ENCODE results near the gene TMEM141.

TMEM141 gene

DNA sequence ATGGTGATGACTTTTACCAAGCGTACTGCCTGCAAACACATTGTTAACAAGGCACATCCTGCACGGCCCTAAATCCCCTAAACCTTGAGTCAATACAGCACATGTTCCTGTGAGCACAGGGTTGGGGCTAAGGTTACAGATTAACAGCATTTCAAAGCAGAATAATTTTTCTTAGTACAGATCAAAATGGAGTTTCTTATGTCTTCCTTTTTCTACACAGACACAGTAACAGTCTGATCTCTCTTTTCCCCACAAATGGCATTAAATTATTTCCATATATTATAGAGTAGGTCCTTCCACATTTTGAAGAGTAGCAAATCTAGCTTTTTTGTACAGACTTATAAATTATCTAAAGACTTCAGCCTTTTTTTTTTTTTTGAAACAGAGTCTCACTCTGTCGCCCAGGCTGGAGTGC lies 1.6 kb upstream of the TMEM141 start:
- Histone ChIP-seq H3F3A (ENCODE audit: insufficient read depth, low read length) (no peaks in the 10 kb centered on the region), H3K4me1 (ENCODE audit: insufficient read depth, low read length, severe bottlenecking) (peaks cover 26% of the 10 kb centered on the region), H3K9ac (ENCODE audit: low read length) (no peak overlapping the region), H2AFZ (ENCODE audit: low read length) (no peak overlapping the region), H3K36me3 (ENCODE audit: insufficient read depth, low read length) (peaks cover 10% of the 10 kb centered on the region), H3K9me2 (ENCODE audit: low read depth, low read length) (no peaks in the 10 kb centered on the region), H3K4me2 (ENCODE audit: low read length) (no peak overlapping the region), H3K4me3 (ENCODE audit: low read depth, low read length, poor library complexity, severe bottlenecking) (no peak overlapping the region), H3K27me3 (ENCODE audit: insufficient read depth, low read length) (0 out of 2 replicates have a peak, but pooled peaks cover 4% of the 10 kb centered on the region), H4K20me1 (ENCODE audit: insufficient read depth, low read length) (no peaks in the 10 kb centered on the region), H3K27ac (ENCODE audit: low read depth, low read length, poor library complexity, severe bottlenecking) (no peak overlapping the region), H3K79me2 (ENCODE audit: insufficient read depth, low read length) (no peaks in the 10 kb centered on the region), H3K9me3 (ENCODE audit: low read length) (no peaks in the 10 kb centered on the region)
- TF ChIP-seq EZH2 (IDR thresholded peaks at IDR 0.05; ENCODE audit: borderline replicate concordance, low read length) = no peak
- TF ChIP-seq, protein P1, sequence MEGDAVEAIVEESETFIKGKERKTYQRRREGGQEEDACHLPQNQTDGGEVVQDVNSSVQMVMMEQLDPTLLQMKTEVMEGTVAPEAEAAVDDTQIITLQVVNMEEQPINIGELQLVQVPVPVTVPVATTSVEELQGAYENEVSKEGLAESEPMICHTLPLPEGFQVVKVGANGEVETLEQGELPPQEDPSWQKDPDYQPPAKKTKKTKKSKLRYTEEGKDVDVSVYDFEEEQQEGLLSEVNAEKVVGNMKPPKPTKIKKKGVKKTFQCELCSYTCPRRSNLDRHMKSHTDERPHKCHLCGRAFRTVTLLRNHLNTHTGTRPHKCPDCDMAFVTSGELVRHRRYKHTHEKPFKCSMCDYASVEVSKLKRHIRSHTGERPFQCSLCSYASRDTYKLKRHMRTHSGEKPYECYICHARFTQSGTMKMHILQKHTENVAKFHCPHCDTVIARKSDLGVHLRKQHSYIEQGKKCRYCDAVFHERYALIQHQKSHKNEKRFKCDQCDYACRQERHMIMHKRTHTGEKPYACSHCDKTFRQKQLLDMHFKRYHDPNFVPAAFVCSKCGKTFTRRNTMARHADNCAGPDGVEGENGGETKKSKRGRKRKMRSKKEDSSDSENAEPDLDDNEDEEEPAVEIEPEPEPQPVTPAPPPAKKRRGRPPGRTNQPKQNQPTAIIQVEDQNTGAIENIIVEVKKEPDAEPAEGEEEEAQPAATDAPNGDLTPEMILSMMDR (IDR thresholded peaks at IDR 0.05; ENCODE audit: low read length) = no peak

DNA sequence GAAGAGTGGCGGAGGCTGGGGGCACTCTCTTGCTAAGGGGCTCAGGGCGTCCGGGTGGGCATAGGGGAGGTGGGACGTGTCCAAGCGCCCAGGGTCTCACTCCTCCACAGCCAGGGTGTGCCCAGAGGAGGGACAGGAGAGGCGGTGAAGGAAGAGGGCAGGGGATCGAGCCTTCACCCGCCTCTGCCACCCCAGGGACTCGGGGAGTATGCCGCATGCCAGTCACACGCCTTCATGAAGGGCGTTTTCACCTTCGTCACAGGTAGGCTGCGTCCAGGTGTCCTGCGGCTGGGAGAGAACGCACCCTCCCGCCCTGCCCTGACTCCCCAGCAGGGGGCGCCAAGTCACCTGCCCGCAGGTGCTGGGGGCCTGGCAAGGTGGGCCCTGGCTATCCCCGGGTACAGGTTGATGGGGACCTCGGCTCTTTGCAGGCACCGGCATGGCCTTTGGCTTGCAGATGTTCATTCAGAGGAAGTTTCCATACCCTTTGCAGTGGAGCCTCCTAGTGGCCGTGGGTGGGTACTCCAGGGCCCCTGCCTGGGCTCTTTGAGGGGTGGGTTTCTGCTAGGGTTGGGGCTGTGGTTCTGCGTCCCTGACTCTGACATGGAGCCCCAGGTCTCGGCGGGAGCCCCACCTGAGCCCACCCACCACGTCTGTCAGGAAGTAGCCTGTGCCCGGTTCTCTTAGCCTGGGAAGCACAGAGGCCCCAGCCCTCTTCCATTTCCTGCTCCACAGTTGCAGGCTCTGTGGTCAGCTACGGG lies 552 bp downstream of the TMEM141 start:
- Histone ChIP-seq H3F3A (ENCODE audit: insufficient read depth, low read length) (no peaks in the 10 kb centered on the region), H3K27ac (ENCODE audit: low read depth, low read length, poor library complexity, severe bottlenecking) (peak overlapping the region; percentile 62), H3K9me3 (ENCODE audit: low read length) (no peaks in the 10 kb centered on the region), H3K9ac (ENCODE audit: low read length) (peak overlapping the region; percentile 77), H3K9me2 (ENCODE audit: low read depth, low read length) (no peaks in the 10 kb centered on the region), H3K4me3 (ENCODE audit: low read depth, low read length, poor library complexity, severe bottlenecking) (peak overlapping the region; percentile 81), H3K79me2 (ENCODE audit: insufficient read depth, low read length) (no peaks in the 10 kb centered on the region), H4K20me1 (ENCODE audit: insufficient read depth, low read length) (no peaks in the 10 kb centered on the region), H3K4me1 (ENCODE audit: insufficient read depth, low read length, severe bottlenecking) (peaks cover 36% of the 10 kb centered on the region), H2AFZ (ENCODE audit: low read length) (no peak overlapping the region), H3K36me3 (ENCODE audit: insufficient read depth, low read length) (peaks cover 10% of the 10 kb centered on the region), H3K4me2 (ENCODE audit: low read length) (peak overlapping the region; percentile 81), H3K27me3 (ENCODE audit: insufficient read depth, low read length) (no peaks in the 10 kb centered on the region)
- no peak for TF ChIP-seq EZH2 (IDR thresholded peaks at IDR 0.05; ENCODE audit: borderline replicate concordance, low read length)
- TF ChIP-seq, protein P1 (IDR thresholded peaks at IDR 0.05; ENCODE audit: low read length) = peak; percentile 97

DNA sequence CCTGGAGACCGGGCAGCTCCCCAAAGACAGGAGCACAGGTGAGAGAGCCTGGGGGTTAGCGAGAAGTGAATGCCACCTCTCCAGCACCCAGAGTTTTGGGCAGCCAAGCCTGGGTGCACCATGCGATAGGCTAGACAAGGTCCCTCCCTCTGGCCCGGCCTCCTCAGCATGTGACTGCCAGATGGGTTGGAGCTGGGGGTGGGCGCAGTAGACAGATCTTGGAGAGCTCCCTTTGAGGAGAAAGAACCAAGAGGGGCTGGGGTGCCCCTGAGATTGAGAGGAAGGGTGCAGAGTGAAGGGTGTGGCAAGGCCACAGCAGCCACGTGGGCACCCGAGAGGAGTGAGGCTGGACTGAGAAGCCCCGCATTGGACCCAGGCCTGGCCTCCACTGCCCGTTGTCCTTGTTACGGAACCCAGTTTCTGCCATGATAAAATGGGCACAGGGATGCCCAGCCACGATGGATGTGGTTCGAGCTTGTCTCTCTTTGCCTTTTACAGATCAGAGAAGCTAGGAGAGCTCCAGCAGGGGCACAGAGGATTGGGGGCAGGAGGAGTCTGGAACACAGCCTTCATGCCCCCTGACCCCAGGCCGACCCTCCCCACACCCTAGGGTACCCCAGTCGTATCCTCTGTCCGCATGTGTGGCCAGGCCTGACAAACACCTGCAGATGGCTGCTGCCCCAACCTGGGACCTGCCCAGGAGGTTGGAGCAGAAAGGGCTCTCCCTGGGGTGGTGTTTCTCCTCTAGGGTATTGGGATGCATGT lies 1.4 kb downstream of the TMEM141 start:
- Histone ChIP-seq H3K4me2 (ENCODE audit: low read length) (peak overlapping the region; percentile 81), H3F3A (ENCODE audit: insufficient read depth, low read length) (no peaks in the 10 kb centered on the region), H3K79me2 (ENCODE audit: insufficient read depth, low read length) (no peaks in the 10 kb centered on the region), H3K9me2 (ENCODE audit: low read depth, low read length) (no peaks in the 10 kb centered on the region), H2AFZ (ENCODE audit: low read length) (no peak overlapping the region), H3K4me3 (ENCODE audit: low read depth, low read length, poor library complexity, severe bottlenecking) (peak overlapping the region; percentile 81), H3K9me3 (ENCODE audit: low read length) (no peaks in the 10 kb centered on the region), H4K20me1 (ENCODE audit: insufficient read depth, low read length) (no peaks in the 10 kb centered on the region), H3K36me3 (ENCODE audit: insufficient read depth, low read length) (peaks cover 10% of the 10 kb centered on the region), H3K9ac (ENCODE audit: low read length) (peak overlapping the region; percentile 77; the same call in 1 of the 2 replicates), H3K27ac (ENCODE audit: low read depth, low read length, poor library complexity, severe bottlenecking) (no peak overlapping the region), H3K4me1 (ENCODE audit: insufficient read depth, low read length, severe bottlenecking) (peaks cover 36% of the 10 kb centered on the region), H3K27me3 (ENCODE audit: insufficient read depth, low read length) (no peaks in the 10 kb centered on the region)
- TF ChIP-seq, protein P1 (IDR thresholded peaks at IDR 0.05; ENCODE audit: low read length) = no peak
- no peak for TF ChIP-seq EZH2 (IDR thresholded peaks at IDR 0.05; ENCODE audit: borderline replicate concordance, low read length)

Measured in OCI-LY1 (cell line).